RWPE2 (cell line): ENCODE measurements around the gene TOE1.

Source experiments
- ATAC-seq: fragments of 200-7000 bp; cut with Tn5 transposase; 3 replicates; pipeline ENCODE4 v1.9.1; 2021; ENCODE audit warnings: low read depth
- DNase-seq: peaks from one replicate; pipeline ENCODE4 v3.0.0-alpha.2; 2020; ENCODE audit warnings: low spot score
- H3K27ac ChIP-seq: fragments of 450-650 bp; 2 replicates; pipeline ENCODE4 v1.5.1; 2017; ENCODE audit warnings: mild to moderate bottlenecking; ENCODE audit not compliant: poor library complexity, severe bottlenecking
- H3K27me3 ChIP-seq: fragments of 250-450 bp; sonication (Bioruptor Pico); 2 replicates; pipeline ENCODE4 v1.5.1; 2021; ENCODE audit warnings: mild to moderate bottlenecking, moderate library complexity; ENCODE audit not compliant: insufficient read depth, poor library complexity, severe bottlenecking
- H3K36me3 ChIP-seq: fragments of 250-450 bp; sonication (Bioruptor Pico); 2 replicates; pipeline ENCODE4 v1.5.1; 2020; ENCODE audit warnings: low read depth, mild to moderate bottlenecking, moderate library complexity
- H3K4me1 ChIP-seq: fragments of 250-450 bp; sonication (Bioruptor Pico); 2 replicates; pipeline ENCODE4 v1.5.1; 2021; ENCODE audit warnings: mild to moderate bottlenecking, moderate library complexity; ENCODE audit not compliant: insufficient read depth, poor library complexity, severe bottlenecking
- H3K4me3 ChIP-seq: fragments of 250-450 bp; sonication (Bioruptor Pico); 2 replicates; pipeline ENCODE4 v1.5.1; 2021; ENCODE audit warnings: mild to moderate bottlenecking, moderate library complexity; ENCODE audit not compliant: severe bottlenecking
- H3K9me3 ChIP-seq: fragments of 250-450 bp; sonication (Bioruptor Pico); 2 replicates; pipeline ENCODE4 v1.5.1; 2021; ENCODE audit warnings: mild to moderate bottlenecking, moderate library complexity; ENCODE audit not compliant: severe bottlenecking
- TF ChIP-seq, protein P1 (sequence below): fragments of 450-650 bp; IDR thresholded peaks from one replicate; pipeline ENCODE4 v1.5.1; 2017; ENCODE audit warnings: mild to moderate bottlenecking, moderate library complexity; ENCODE audit not compliant: poor library complexity, severe bottlenecking

TOE1 gene

DNA sequence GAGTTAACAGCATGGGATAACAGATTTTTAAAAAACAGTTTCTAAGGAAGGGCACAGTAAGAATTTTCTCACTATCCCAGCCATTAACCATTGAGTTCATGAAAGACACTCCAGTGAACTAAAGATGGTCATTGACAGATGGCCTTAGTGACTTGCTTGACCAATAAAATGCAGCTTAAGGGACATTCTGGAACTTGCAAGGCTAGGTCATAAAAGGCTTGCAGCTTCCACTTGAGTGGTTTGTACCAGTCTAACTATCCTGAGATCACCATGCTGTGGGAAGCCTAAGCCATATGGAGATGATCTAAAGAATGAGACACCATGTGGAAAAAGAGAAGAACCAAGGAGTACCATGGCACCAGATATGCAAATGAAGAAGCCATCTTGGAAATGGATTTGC, 38.2 kb downstream of the TOE1 start:
- Histone ChIP-seq H3K36me3 (no peaks in the 10 kb centered on the region), H3K4me3 (no peak overlapping the region), H3K27ac (no peak overlapping the region), H3K4me1 (peaks cover 10% of the 10 kb centered on the region), H3K9me3 (no peaks in the 10 kb centered on the region), H3K27me3 (no peaks in the 10 kb centered on the region)
- DNase-seq, result no peak
- ATAC-seq, result no peak
- TF ChIP-seq, protein P1, sequence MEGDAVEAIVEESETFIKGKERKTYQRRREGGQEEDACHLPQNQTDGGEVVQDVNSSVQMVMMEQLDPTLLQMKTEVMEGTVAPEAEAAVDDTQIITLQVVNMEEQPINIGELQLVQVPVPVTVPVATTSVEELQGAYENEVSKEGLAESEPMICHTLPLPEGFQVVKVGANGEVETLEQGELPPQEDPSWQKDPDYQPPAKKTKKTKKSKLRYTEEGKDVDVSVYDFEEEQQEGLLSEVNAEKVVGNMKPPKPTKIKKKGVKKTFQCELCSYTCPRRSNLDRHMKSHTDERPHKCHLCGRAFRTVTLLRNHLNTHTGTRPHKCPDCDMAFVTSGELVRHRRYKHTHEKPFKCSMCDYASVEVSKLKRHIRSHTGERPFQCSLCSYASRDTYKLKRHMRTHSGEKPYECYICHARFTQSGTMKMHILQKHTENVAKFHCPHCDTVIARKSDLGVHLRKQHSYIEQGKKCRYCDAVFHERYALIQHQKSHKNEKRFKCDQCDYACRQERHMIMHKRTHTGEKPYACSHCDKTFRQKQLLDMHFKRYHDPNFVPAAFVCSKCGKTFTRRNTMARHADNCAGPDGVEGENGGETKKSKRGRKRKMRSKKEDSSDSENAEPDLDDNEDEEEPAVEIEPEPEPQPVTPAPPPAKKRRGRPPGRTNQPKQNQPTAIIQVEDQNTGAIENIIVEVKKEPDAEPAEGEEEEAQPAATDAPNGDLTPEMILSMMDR, result no peak

- H3K27me3 ChIP-seq, result no peaks in the 10 kb centered on the region
- DNase-seq (no peak), ATAC-seq (no peak)
- no peaks in the 10 kb centered on the region for H3K36me3 ChIP-seq
- H3K9me3 ChIP-seq, result no peaks in the 10 kb centered on the region
- H3K4me1 ChIP-seq, result peaks cover 10% of the 10 kb centered on the region
- H3K4me3 ChIP-seq, result no peak overlapping the region
- H3K27ac ChIP-seq, result no peak overlapping the region
- TF ChIP-seq, protein P1, result no peak
Observed at GRCh38 chr1:45379524-45379923, 39.6 kb downstream of the TOE1 start.

- Histone ChIP-seq H3K4me1 (peaks cover 10% of the 10 kb centered on the region), H3K4me3 (no peak overlapping the region), H3K27me3 (no peaks in the 10 kb centered on the region), H3K9me3 (no peaks in the 10 kb centered on the region), H3K27ac (no peak overlapping the region), H3K36me3 (no peaks in the 10 kb centered on the region)
- no peak for DNase-seq
- no peak for ATAC-seq
- TF ChIP-seq, protein P1, result no peak
Observed at GRCh38 chr1:45380125-45380524, 40.2 kb downstream of the TOE1 start.

- TF ChIP-seq, protein P1, result no peak
- no peak for ATAC-seq
- H3K36me3 ChIP-seq, result no peaks in the 10 kb centered on the region
- H3K4me3 ChIP-seq, result no peak overlapping the region
- no peak for DNase-seq
- H3K27me3 ChIP-seq, result no peaks in the 10 kb centered on the region
- H3K4me1 ChIP-seq, result peaks cover 10% of the 10 kb centered on the region
- H3K9me3 ChIP-seq, result no peaks in the 10 kb centered on the region
- peak overlapping the region; percentile 36 for H3K27ac ChIP-seq
Observed at GRCh38 chr1:45380730-45381129, 40.8 kb downstream of the TOE1 start.

- H3K36me3 ChIP-seq, result no peaks in the 10 kb centered on the region
- H3K27ac ChIP-seq, result peak overlapping the region; percentile 36
- no peaks in the 10 kb centered on the region for H3K9me3 ChIP-seq
- peak; percentile 92 for ATAC-seq
- H3K4me1 ChIP-seq, result peaks cover 10% of the 10 kb centered on the region
- DNase-seq, result peak; percentile 61
- H3K27me3 ChIP-seq, result no peaks in the 10 kb centered on the region
- TF ChIP-seq, protein P1, result no peak
- no peak overlapping the region for H3K4me3 ChIP-seq
Observed at GRCh38 chr1:45381243-45381642, 41.3 kb downstream of the TOE1 start.
